Neural progenitor cell (in vitro differentiated cells): ENCODE measurements around the gene GXYLT1. TPM values are rescaled to one million over a fixed set of nuclear protein-coding genes. Genes with fewer than 3 reads are reported as not detected.

Experiments
- DNase-seq: peaks from one replicate; pipeline ENCODE4 v3.0.0-alpha.2; 2016; ENCODE audit warnings: low spot score
- H2AFZ ChIP-seq: fragments of 200-600 bp; sonication (generic); replicated peaks from 2 replicates; pipeline ENCODE4 v1.6.1; 2016; ENCODE audit warnings: antibody characterized with exemption
- H3F3A ChIP-seq: fragments of 200-600 bp; sonication (generic); 2 replicates; pipeline ENCODE4 v1.6.1; 2016; ENCODE audit warnings: antibody characterized with exemption, low read depth
- H3K27ac ChIP-seq: fragments of 200-600 bp; sonication (generic); 2 replicates; pipeline ENCODE4 v1.5.1; 2016; ENCODE audit warnings: mild to moderate bottlenecking
- H3K27me3 ChIP-seq: fragments of 200-600 bp; sonication (generic); 2 replicates; pipeline ENCODE4 v1.6.1; 2016; ENCODE audit warnings: mild to moderate bottlenecking, moderate library complexity
- H3K36me3 ChIP-seq: fragments of 200-600 bp; sonication (generic); 2 replicates; pipeline ENCODE4 v1.5.1; 2016
- H3K4me1 ChIP-seq: fragments of 200-600 bp; sonication (generic); 2 replicates; pipeline ENCODE4 v1.6.1; 2016; ENCODE audit warnings: mixed run types
- H3K4me2 ChIP-seq: fragments of 200-600 bp; sonication (generic); 2 replicates; pipeline ENCODE4 v1.6.1; 2016
- H3K4me3 ChIP-seq: fragments of 200-600 bp; sonication (generic); 2 replicates; pipeline ENCODE4 v1.5.1; 2016
- H3K79me2 ChIP-seq: fragments of 200-600 bp; sonication (generic); 2 replicates; pipeline ENCODE4 v1.6.1; 2016; ENCODE audit warnings: low read depth
- H3K9ac ChIP-seq: fragments of 200-600 bp; sonication (generic); 2 replicates; pipeline ENCODE4 v1.6.1; 2016
- H3K9me3 ChIP-seq: fragments of 200-600 bp; sonication (generic); 2 replicates; pipeline ENCODE4 v1.5.1; 2016; ENCODE audit warnings: low read depth
- H4K20me1 ChIP-seq: fragments of 200-600 bp; sonication (generic); 2 replicates; pipeline ENCODE4 v1.6.1; 2016; ENCODE audit warnings: low read depth
- H3K27ac Mint-ChIP-seq: 3 replicates; pipeline ENCODE4 v1.8.0; 2021; ENCODE audit warnings: mixed read lengths
- H3K27me3 Mint-ChIP-seq: 2 replicates; pipeline ENCODE4 v1.8.0; 2022; ENCODE audit warnings: low read depth, mild to moderate bottlenecking, inconsistent platforms, moderate library complexity, mixed read lengths; ENCODE audit not compliant: insufficient read depth
- H3K36me3 Mint-ChIP-seq: 3 replicates; pipeline ENCODE4 v1.8.0; 2021; ENCODE audit warnings: mixed read lengths
- H3K4me1 Mint-ChIP-seq: 3 replicates; pipeline ENCODE4 v1.8.0; 2021; ENCODE audit warnings: mixed read lengths
- H3K4me3 Mint-ChIP-seq: 3 replicates; pipeline ENCODE4 v1.8.0; 2021; ENCODE audit warnings: mild to moderate bottlenecking, moderate library complexity, mixed read lengths
- H3K9me3 Mint-ChIP-seq: 3 replicates; pipeline ENCODE4 v1.8.0; 2020; ENCODE audit warnings: mixed read lengths
- EZH2 ChIP-seq: fragments of 200-600 bp; sonication (generic); IDR thresholded peaks from 2 replicates; pipeline ENCODE4 v1.6.1; 2017; ENCODE audit warnings: antibody characterized with exemption, mild to moderate bottlenecking, moderate library complexity
- EZH2phosphoT487 ChIP-seq: fragments of 200-600 bp; sonication (generic); IDR thresholded peaks from 2 replicates; pipeline ENCODE4 v1.6.1; 2017; ENCODE audit warnings: antibody characterized with exemption
- total RNA-seq: library from RNA; depleted of rRNA; stranded (reverse); fragments of >200 nt; gene quantifications from 2 replicates; pipeline ENCODE4 v1.2.3, GENCODE V29; 2015; ENCODE audit warnings: low replicate concordance
- TF ChIP-seq, protein P1 (sequence below): fragments of 200-600 bp; sonication (generic); IDR thresholded peaks from 2 replicates; pipeline ENCODE4 v1.5.1; 2017; ENCODE audit warnings: antibody characterized with exemption, mild to moderate bottlenecking

GXYLT1 gene
- total RNA-seq, 1 donor from 2014 or later, result 27.5 TPM

DNA sequence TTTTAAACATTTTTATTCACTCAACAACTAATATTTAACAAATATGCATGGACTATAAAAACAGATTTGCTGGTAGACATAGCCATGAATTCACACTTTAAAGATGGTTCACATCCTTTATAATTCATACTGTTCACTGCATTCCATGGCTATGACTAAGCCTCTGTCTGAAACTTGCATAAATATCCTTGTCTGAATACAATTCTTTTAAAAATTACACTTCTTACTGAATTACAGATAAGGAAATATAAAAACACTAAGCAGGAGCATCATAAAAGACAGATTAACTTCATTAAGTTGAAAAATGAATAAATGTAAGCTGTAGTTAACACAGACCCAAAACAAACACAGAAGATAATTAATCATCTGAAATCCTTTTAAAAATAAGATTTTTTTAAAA, 53.8 kb downstream of the GXYLT1 start:
- Histone ChIP-seq H3K4me2 (no peak overlapping the region), H2AFZ (no peak overlapping the region), H4K20me1 (no peaks in the 10 kb centered on the region), H3K9me3 (no peaks in the 10 kb centered on the region), H3K9ac (no peak overlapping the region), H3K36me3 (peaks cover 6% of the 10 kb centered on the region), H3K4me3 (no peak overlapping the region), H3K27ac (no peak overlapping the region), H3K79me2 (no peaks in the 10 kb centered on the region), H3K4me1 (no peaks in the 10 kb centered on the region), H3F3A (no peaks in the 10 kb centered on the region), H3K27me3 (no peaks in the 10 kb centered on the region)
- no peak overlapping the region for H3K4me3 Mint-ChIP-seq
- DNase-seq, result no peak
- TF ChIP-seq EZH2phosphoT487, result no peak
- TF ChIP-seq, protein P1, sequence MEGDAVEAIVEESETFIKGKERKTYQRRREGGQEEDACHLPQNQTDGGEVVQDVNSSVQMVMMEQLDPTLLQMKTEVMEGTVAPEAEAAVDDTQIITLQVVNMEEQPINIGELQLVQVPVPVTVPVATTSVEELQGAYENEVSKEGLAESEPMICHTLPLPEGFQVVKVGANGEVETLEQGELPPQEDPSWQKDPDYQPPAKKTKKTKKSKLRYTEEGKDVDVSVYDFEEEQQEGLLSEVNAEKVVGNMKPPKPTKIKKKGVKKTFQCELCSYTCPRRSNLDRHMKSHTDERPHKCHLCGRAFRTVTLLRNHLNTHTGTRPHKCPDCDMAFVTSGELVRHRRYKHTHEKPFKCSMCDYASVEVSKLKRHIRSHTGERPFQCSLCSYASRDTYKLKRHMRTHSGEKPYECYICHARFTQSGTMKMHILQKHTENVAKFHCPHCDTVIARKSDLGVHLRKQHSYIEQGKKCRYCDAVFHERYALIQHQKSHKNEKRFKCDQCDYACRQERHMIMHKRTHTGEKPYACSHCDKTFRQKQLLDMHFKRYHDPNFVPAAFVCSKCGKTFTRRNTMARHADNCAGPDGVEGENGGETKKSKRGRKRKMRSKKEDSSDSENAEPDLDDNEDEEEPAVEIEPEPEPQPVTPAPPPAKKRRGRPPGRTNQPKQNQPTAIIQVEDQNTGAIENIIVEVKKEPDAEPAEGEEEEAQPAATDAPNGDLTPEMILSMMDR, result no peak
- TF ChIP-seq EZH2, result no peak
- peaks cover 21% of the 10 kb centered on the region for H3K36me3 Mint-ChIP-seq
- H3K9me3 Mint-ChIP-seq, result no peaks in the 10 kb centered on the region
- H3K27me3 Mint-ChIP-seq, result no peaks in the 10 kb centered on the region
- peaks cover 17% of the 10 kb centered on the region for H3K4me1 Mint-ChIP-seq
- H3K27ac Mint-ChIP-seq, result no peak overlapping the region

DNA sequence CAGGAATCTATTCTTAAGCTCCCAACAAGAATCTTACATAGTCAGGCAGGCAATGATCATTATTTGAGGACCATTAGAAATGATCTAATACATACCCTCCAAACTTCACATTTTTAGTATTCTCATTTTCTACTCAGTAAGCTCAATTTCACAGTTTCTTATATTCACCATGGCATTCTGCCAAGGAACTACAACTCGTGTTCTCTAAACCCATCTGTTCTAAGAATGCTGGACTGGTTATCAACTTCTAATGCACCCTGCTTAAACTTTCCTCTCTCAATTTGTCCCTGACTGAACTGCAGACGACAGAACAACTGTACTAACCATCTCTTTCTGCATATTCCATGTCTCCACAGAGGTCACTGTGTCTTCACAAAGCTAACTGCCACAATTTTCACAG, 58.6 kb downstream of the GXYLT1 start:
- no peak overlapping the region for H3K27ac ChIP-seq
- H4K20me1 ChIP-seq, result no peaks in the 10 kb centered on the region
- H3K9me3 ChIP-seq, result no peaks in the 10 kb centered on the region
- H3K4me3 ChIP-seq, result no peak overlapping the region
- Mint-ChIP-seq H3K27me3 (no peaks in the 10 kb centered on the region), H3K9me3 (no peaks in the 10 kb centered on the region), H3K36me3 (peaks cover 21% of the 10 kb centered on the region), H3K4me3 (no peak overlapping the region), H3K4me1 (peaks cover 2% of the 10 kb centered on the region), H3K27ac (no peak overlapping the region)
- H3K27me3 ChIP-seq, result no peaks in the 10 kb centered on the region
- H3K79me2 ChIP-seq, result no peaks in the 10 kb centered on the region
- H3F3A ChIP-seq, result no peaks in the 10 kb centered on the region
- H3K9ac ChIP-seq, result no peak overlapping the region
- no peak for DNase-seq
- no peaks in the 10 kb centered on the region for H3K4me1 ChIP-seq
- no peak overlapping the region for H2AFZ ChIP-seq
- H3K4me2 ChIP-seq, result no peak overlapping the region
- peaks cover 6% of the 10 kb centered on the region for H3K36me3 ChIP-seq
- TF ChIP-seq, protein P1, result no peak
- TF ChIP-seq EZH2phosphoT487 (no peak), EZH2 (no peak)

GRCh38 chr12:42085594-42085993, 59.1 kb downstream of the GXYLT1 start:
- H3F3A ChIP-seq, result no peaks in the 10 kb centered on the region
- H3K79me2 ChIP-seq, result no peaks in the 10 kb centered on the region
- H3K4me1 Mint-ChIP-seq, result no peaks in the 10 kb centered on the region
- peaks cover 21% of the 10 kb centered on the region for H3K36me3 Mint-ChIP-seq
- no peak overlapping the region for H3K4me3 Mint-ChIP-seq
- H3K9ac ChIP-seq, result no peak overlapping the region
- H2AFZ ChIP-seq, result no peak overlapping the region
- no peaks in the 10 kb centered on the region for H3K9me3 Mint-ChIP-seq
- H4K20me1 ChIP-seq, result no peaks in the 10 kb centered on the region
- peaks cover 6% of the 10 kb centered on the region for H3K36me3 ChIP-seq
- no peaks in the 10 kb centered on the region for H3K4me1 ChIP-seq
- H3K27ac Mint-ChIP-seq, result no peak overlapping the region
- H3K4me3 ChIP-seq, result no peak overlapping the region
- no peaks in the 10 kb centered on the region for H3K27me3 ChIP-seq
- no peaks in the 10 kb centered on the region for H3K27me3 Mint-ChIP-seq
- no peaks in the 10 kb centered on the region for H3K9me3 ChIP-seq
- no peak overlapping the region for H3K27ac ChIP-seq
- no peak overlapping the region for H3K4me2 ChIP-seq
- DNase-seq, result no peak
- TF ChIP-seq EZH2 (no peak), EZH2phosphoT487 (no peak)
- TF ChIP-seq, protein P1, result no peak
